Neural crest cell (in vitro differentiated cells): ENCODE results near the gene CENPA. TPM values are rescaled to one million over a fixed set of nuclear protein-coding genes. Genes with fewer than 3 reads are reported as not detected.
"Not testable (repeated sequence)": the region's sequence is repeated elsewhere in the genome, so short reads cannot be mapped to it uniquely, and the experiment has no call there.

Experiments
- DNase-seq: peaks from one replicate; pipeline ENCODE4 v3.0.0; 2021; ENCODE audit warnings: low read depth, mixed read lengths, low spot score
- H3K27ac Mint-ChIP-seq: one replicate; pipeline ENCODE4 v1.8.0; 2021; ENCODE audit warnings: mild to moderate bottlenecking, mixed read lengths; ENCODE audit not compliant: unreplicated experiment
- H3K27me3 Mint-ChIP-seq: 2 replicates; pipeline ENCODE4 v1.8.0; 2021; ENCODE audit warnings: low read depth, mild to moderate bottlenecking, mixed read lengths
- H3K36me3 Mint-ChIP-seq: 2 replicates; pipeline ENCODE4 v1.8.0; 2021; ENCODE audit warnings: low read depth, mild to moderate bottlenecking, mixed read lengths
- H3K4me1 Mint-ChIP-seq: 2 replicates; pipeline ENCODE4 v1.8.0; 2021; ENCODE audit warnings: mixed read lengths
- H3K4me3 Mint-ChIP-seq: one replicate; pipeline ENCODE4 v1.8.0; 2021; ENCODE audit warnings: mild to moderate bottlenecking, mixed read lengths
- H3K9me3 Mint-ChIP-seq: 2 replicates; pipeline ENCODE4 v1.8.0; 2021; ENCODE audit warnings: mixed read lengths
- CTCF ChIP-seq: fragments of 200-600 bp; sonication (generic); conservative IDR thresholded peaks from 2 replicates; pipeline ENCODE4 v1.5.0; 2021; ENCODE audit warnings: antibody characterized with exemption, mild to moderate bottlenecking
- total RNA-seq: library from RNA; stranded (reverse); gene quantifications from 2 replicates; pipeline ENCODE4 v1.2.1, GENCODE V29; 2021

Gene CENPA
- total RNA-seq, 1 donor from 2014 or later: 34.5 TPM

- H3K27ac Mint-ChIP-seq: no peak overlapping the region
- H3K27me3 Mint-ChIP-seq: no peaks in the 10 kb centered on the region
- TF ChIP-seq CTCF: no peak
- H3K9me3 Mint-ChIP-seq: no peaks in the 10 kb centered on the region
- no peak for DNase-seq
- no peak overlapping the region for H3K4me3 Mint-ChIP-seq
- peaks cover 34% of the 10 kb centered on the region for H3K4me1 Mint-ChIP-seq
- peaks cover 2% of the 10 kb centered on the region for H3K36me3 Mint-ChIP-seq
These were observed 29.5 kb upstream of the CENPA start for GRCh38 chr2:26756337-26756736.

GRCh38 chr2:26757873-26758789, 27.7 kb upstream of the CENPA start:
- TF ChIP-seq CTCF: no peak
- DNase-seq: no peak
- Mint-ChIP-seq H3K27ac (no peak overlapping the region), H3K9me3 (no peaks in the 10 kb centered on the region), H3K4me3 (no peak overlapping the region), H3K4me1 (peaks cover 23% of the 10 kb centered on the region), H3K27me3 (no peaks in the 10 kb centered on the region), H3K36me3 (no peaks in the 10 kb centered on the region)

- Mint-ChIP-seq H3K9me3 (no peaks in the 10 kb centered on the region), H3K36me3 (no peaks in the 10 kb centered on the region), H3K27me3 (no peaks in the 10 kb centered on the region), H3K4me1 (peaks cover 28% of the 10 kb centered on the region), H3K27ac (no peak overlapping the region), H3K4me3 (no peak overlapping the region)
- no peak for DNase-seq
- TF ChIP-seq CTCF: no peak
These were observed 27.0 kb upstream of the CENPA start for GRCh38 chr2:26758790-26759321.

GRCh38 chr2:26759845-26760244, 26.0 kb upstream of the CENPA start:
- no peaks in the 10 kb centered on the region for H3K36me3 Mint-ChIP-seq
- no peaks in the 10 kb centered on the region for H3K27me3 Mint-ChIP-seq

GRCh38 chr2:26760991-26761390, 24.9 kb upstream of the CENPA start:
- not testable (repeated sequence) for H3K27ac Mint-ChIP-seq, H3K9me3 Mint-ChIP-seq, H3K36me3 Mint-ChIP-seq, H3K27me3 Mint-ChIP-seq, DNase-seq
- H3K4me1 Mint-ChIP-seq: peaks cover 44% of the 10 kb centered on the region
- peak overlapping the region; percentile 56 for H3K4me3 Mint-ChIP-seq

More at GRCh38 chr2:26759845-26760244, 26.0 kb upstream of the CENPA start:
- peaks cover 33% of the 10 kb centered on the region for H3K4me1 Mint-ChIP-seq
- no peak for TF ChIP-seq CTCF
- H3K27ac Mint-ChIP-seq: no peak overlapping the region
- H3K9me3 Mint-ChIP-seq: no peaks in the 10 kb centered on the region
- no peak overlapping the region for H3K4me3 Mint-ChIP-seq
- DNase-seq: no peak

GRCh38 chr2:26763019-26763418, 22.8 kb upstream of the CENPA start:
- H3K27me3 Mint-ChIP-seq: no peaks in the 10 kb centered on the region
- peaks cover 35% of the 10 kb centered on the region for H3K4me1 Mint-ChIP-seq
- no peak for DNase-seq
- peak overlapping the region; percentile 92 for H3K4me3 Mint-ChIP-seq
- no peak overlapping the region for H3K27ac Mint-ChIP-seq
- H3K36me3 Mint-ChIP-seq: no peaks in the 10 kb centered on the region
- H3K9me3 Mint-ChIP-seq: no peaks in the 10 kb centered on the region
- no peak for TF ChIP-seq CTCF
